Measurements from ENCODE around the gene EP400. TPM values are rescaled to one million over a fixed set of nuclear protein-coding genes. Genes with fewer than 3 reads are reported as not detected.

Gene EP400
- total and polyA plus RNA-seq, 2 of the 8 experiments (the other 6 are each of a cell fraction or from before 2014, with no cell fraction given): 13.1 to 69.7 TPM

- no peak for TF ChIP-seq ASH2L (IDR thresholded peaks at IDR 0.05; ENCODE audit: low read length)
- no peak for TF ChIP-seq BRCA1 (IDR thresholded peaks at IDR 0.05; ENCODE audit: low read depth, low read length)
- TF ChIP-seq SIN3A (conservative IDR thresholded peaks at IDR 0.05 in 1 of 2, IDR thresholded peaks at IDR 0.05 in 1 of 2; ENCODE audit: low read depth in 1 of 2, low read length in 2 of 2): no peak
- TF ChIP-seq NRF1 (IDR thresholded peaks at IDR 0.05; ENCODE audit: low read depth, low read length): no peak
Observed at GRCh38 chr12:132006056-132006680, 56.4 kb downstream of the EP400 start (continued).

Data from H1 (cell line).